Inflammatory macrophage treated with lipopolysaccharide for 1 hour (primary cell): ENCODE data around the gene MEGF8.

Experiments used
- DNase-seq, 2 donors: peaks; one replicate each; pipeline ENCODE4 v3.0.0-alpha.2; 2020 to 2022

Gene MEGF8

GRCh38 chr19:42389899-42390298 lies 64.5 kb downstream of the MEGF8 start, which contains the start of gene CNFN:
Gene CNFN (minus strand): TSS chr19:42390297. CDS start chr19:42389037, 1,260 bp downstream.
- DNase-seq = no peak

GRCh38 chr19:42392165-42392564 lies 66.7 kb downstream of the MEGF8 start:
- no peak for DNase-seq

GRCh38 chr19:42394751-42395150 lies 69.3 kb downstream of the MEGF8 start:
- DNase-seq = no peak

- DNase-seq = peak; percentile 98 to 100
These were observed 71.2 kb downstream of the MEGF8 start for GRCh38 chr19:42396381-42397262.

- DNase-seq = peak in 1 of 2 donors; percentile 14
These were observed 72.1 kb downstream of the MEGF8 start for GRCh38 chr19:42397263-42398166.

- DNase-seq = no peak
These were observed 75.0 kb downstream of the MEGF8 start for GRCh38 chr19:42400404-42400803.

GRCh38 chr19:42401365-42402303 lies 76.2 kb downstream of the MEGF8 start:
- peak; percentile 27 to 86 for DNase-seq

- DNase-seq = no peak
These were observed 77.1 kb downstream of the MEGF8 start for GRCh38 chr19:42402376-42403116.

GRCh38 chr19:42403586-42403985 lies 78.2 kb downstream of the MEGF8 start:
- DNase-seq = no peak

- no peak for DNase-seq
These were observed 80.7 kb downstream of the MEGF8 start for GRCh38 chr19:42406111-42406510.

- DNase-seq = no peak
These were observed 81.8 kb downstream of the MEGF8 start for GRCh38 chr19:42407085-42407815.

GRCh38 chr19:42407816-42408175 lies 82.4 kb downstream of the MEGF8 start:
- DNase-seq = no peak

- DNase-seq = no peak
These were observed 84.0 kb downstream of the MEGF8 start for GRCh38 chr19:42409477-42409876.

GRCh38 chr19:42410371-42410770 lies 84.9 kb downstream of the MEGF8 start:
- no peak for DNase-seq

GRCh38 chr19:42411581-42412178 lies 86.2 kb downstream of the MEGF8 start:
- DNase-seq = no peak

GRCh38 chr19:42412227-42412626 lies 86.8 kb downstream of the MEGF8 start:
- DNase-seq = no peak

- no peak for DNase-seq
These were observed 87.2 kb downstream of the MEGF8 start for GRCh38 chr19:42412661-42413076.

- no peak for DNase-seq
These were observed 93.9 kb downstream of the MEGF8 start for GRCh38 chr19:42419309-42419708.

GRCh38 chr19:42420055-42420544 lies 94.7 kb downstream of the MEGF8 start:
- DNase-seq = peak; percentile 33 to 63

- no peak for DNase-seq
These were observed 95.7 kb downstream of the MEGF8 start for GRCh38 chr19:42421101-42421500.
